NCI-H2171 treated with DMSO at 0.1 percent for 48 hours (cell line): ENCODE measurements around the gene PPP1R12C.
"Not testable (repeated sequence)": the region's sequence is repeated elsewhere in the genome, so short reads cannot be mapped to it uniquely, and the experiment has no call there.

Experiments used
- DNase-seq: peaks from one replicate; lab custom pipeline; 2025; lab: John Stamatoyannopoulos, UW

Gene PPP1R12C

GRCh38 chr19:55071913-55072312, 45.5 kb downstream of the PPP1R12C start:
- DNase-seq = no peak

- DNase-seq = no peak
Measured at GRCh38 chr19:55071129-55071502, 46.3 kb downstream of the PPP1R12C start.

- DNase-seq = no peak
Measured at GRCh38 chr19:55070466-55071128, 46.8 kb downstream of the PPP1R12C start.

GRCh38 chr19:55069865-55070197, 47.6 kb downstream of the PPP1R12C start:
- DNase-seq = no peak

GRCh38 chr19:55068950-55069864, 48.2 kb downstream of the PPP1R12C start:
- DNase-seq = peak; percentile 17

GRCh38 chr19:55067869-55068268, 49.6 kb downstream of the PPP1R12C start:
- no peak for DNase-seq

GRCh38 chr19:55066107-55066709, 51.2 kb downstream of the PPP1R12C start:
- DNase-seq = peak; percentile 27

- DNase-seq = not testable (repeated sequence)
Measured at GRCh38 chr19:55065516-55065915, 51.9 kb downstream of the PPP1R12C start.

GRCh38 chr19:55063492-55063843, 54.0 kb downstream of the PPP1R12C start:
- DNase-seq = no peak

GRCh38 chr19:55062735-55063491, 54.5 kb downstream of the PPP1R12C start, which contains the start of gene RDH13:
TSS of gene RDH13 (minus strand) at chr19:55063148. CDS start at chr19:55063032, 116 bp downstream.
- DNase-seq = peak; percentile 96

GRCh38 chr19:55060287-55060686, 57.1 kb downstream of the PPP1R12C start:
- DNase-seq = not testable (repeated sequence)

- DNase-seq = no peak
Measured at GRCh38 chr19:55058781-55059610, 58.4 kb downstream of the PPP1R12C start.

GRCh38 chr19:55056827-55057226, 60.6 kb downstream of the PPP1R12C start:
- no peak for DNase-seq

- no peak for DNase-seq
Measured at GRCh38 chr19:55053735-55054134, 63.7 kb downstream of the PPP1R12C start.

GRCh38 chr19:55050749-55051532, 66.5 kb downstream of the PPP1R12C start:
- no peak for DNase-seq

GRCh38 chr19:55048446-55048845, 69.0 kb downstream of the PPP1R12C start:
- DNase-seq = no peak

GRCh38 chr19:55047951-55048350, 69.5 kb downstream of the PPP1R12C start:
- no peak for DNase-seq

GRCh38 chr19:55046975-55047622, 70.3 kb downstream of the PPP1R12C start:
- no peak for DNase-seq

- DNase-seq = no peak
Measured at GRCh38 chr19:55044771-55045716, 72.4 kb downstream of the PPP1R12C start.
